HEK293 (cell line): ENCODE data around the gene SYAP1.
A peak's percentile ranks its signal among the peaks of the same experiment; 100 is the strongest.
"Not testable (repeated sequence)": the region's sequence is repeated elsewhere in the genome, so short reads cannot be mapped to it uniquely, and the experiment has no call there.

Experiments used
- CTCF ChIA-PET: fragments of 350-600 bp; formaldehyde crosslinking; extraction: SDS; loops from one replicate; lab custom pipeline; 2021; ENCODE audit warnings: antibody characterized with exemption; lab: Yijun Ruan, JAX
- POLR2A ChIA-PET: fragments of 300-600 bp; formaldehyde crosslinking; extraction: SDS; loops from one replicate; lab custom pipeline; 2020; ENCODE audit warnings: antibody characterized with exemption, inconsistent platforms; lab: Yijun Ruan, JAX
- H3K27ac ChIP-seq: fragments of 200-500 bp; sonication (Bioruptor generic); 2 replicates; pipeline ENCODE4 v1.5.1; 2014; ENCODE audit warnings: low read depth, low read length, control low read depth, inconsistent platforms; ENCODE audit errors: extremely low read depth
- H3K36me3 ChIP-seq, 2 experiments: fragments of 200-500 bp in 1 of 2; sonication (Bioruptor generic) in 1 of 2; 1 replicate in 1 of 2; 2 replicates in 1 of 2; pipeline ENCODE4 v1.5.1; 2014 to 2017; ENCODE audit warnings: inconsistent platforms in 2 of 2, low read length in 2 of 2; ENCODE audit not compliant: control insufficient read depth in 2 of 2, insufficient read depth in 1 of 2
- H3K4me1 ChIP-seq: fragments of 200-500 bp; sonication (Bioruptor generic); 2 replicates; pipeline ENCODE4 v1.5.1; 2014; ENCODE audit warnings: mild to moderate bottlenecking, low read length, inconsistent platforms; ENCODE audit not compliant: control insufficient read depth, insufficient read depth
- H3K4me3 ChIP-seq: 2 replicates; pipeline ENCODE4 v1.5.1; 2011; ENCODE audit warnings: low read depth, mild to moderate bottlenecking, control low read depth, low read length, moderate library complexity
- H3K9me3 ChIP-seq: fragments of 200-500 bp; sonication (Bioruptor generic); 2 replicates; pipeline ENCODE4 v1.5.1; 2014; ENCODE audit warnings: low read depth, low read length, inconsistent platforms; ENCODE audit not compliant: control insufficient read depth, insufficient read depth
- OVOL3 ChIP-seq: fragments of 450-650 bp; formaldehyde crosslinking; IDR thresholded peaks from 2 replicates; pipeline ENCODE4 v1.5.1; 2016; ENCODE audit warnings: missing biosample characterization, missing genetic modification characterization
- ZFP3 ChIP-seq: fragments of 450-650 bp; formaldehyde crosslinking; IDR thresholded peaks from 2 replicates; pipeline ENCODE4 v1.5.1; 2016; ENCODE audit warnings: low read depth, missing biosample characterization, missing genetic modification characterization
- ZFP37 ChIP-seq: fragments of 450-650 bp; formaldehyde crosslinking; IDR thresholded peaks from 2 replicates; pipeline ENCODE4 v1.5.1; 2016; ENCODE audit warnings: missing biosample characterization, missing genetic modification characterization
- ZNF121 ChIP-seq: fragments of 450-650 bp; formaldehyde crosslinking; IDR thresholded peaks from 2 replicates; pipeline ENCODE4 v1.5.1; 2016; ENCODE audit warnings: missing biosample characterization, missing genetic modification characterization
- ZNF24 ChIP-seq: fragments of 450-650 bp; formaldehyde crosslinking; IDR thresholded peaks from 2 replicates; pipeline ENCODE4 v1.5.1; 2016; ENCODE audit warnings: missing biosample characterization, missing genetic modification characterization
- ZNF248 ChIP-seq: fragments of 450-650 bp; formaldehyde crosslinking; IDR thresholded peaks from 2 replicates; pipeline ENCODE4 v1.5.1; 2017; ENCODE audit warnings: missing biosample characterization, missing genetic modification characterization
- ZNF768 ChIP-seq: fragments of 450-650 bp; formaldehyde crosslinking; IDR thresholded peaks from 2 replicates; pipeline ENCODE4 v1.5.1; 2018; ENCODE audit warnings: missing biosample characterization, mild to moderate bottlenecking, missing genetic modification characterization
- TF ChIP-seq, protein P1 (sequence below): fragments of 450-650 bp; formaldehyde crosslinking; IDR thresholded peaks from 2 replicates; pipeline ENCODE4 v1.5.1; 2016; ENCODE audit warnings: missing biosample characterization, missing genetic modification characterization
- TF ChIP-seq, protein P2 (sequence below): fragments of 450-650 bp; formaldehyde crosslinking; IDR thresholded peaks from 2 replicates; pipeline ENCODE4 v1.5.1; 2016; ENCODE audit warnings: missing biosample characterization, missing genetic modification characterization
- TF ChIP-seq, protein P3 (sequence below): fragments of 450-650 bp; formaldehyde crosslinking; IDR thresholded peaks from 2 replicates; pipeline ENCODE4 v1.5.0; 2017; ENCODE audit warnings: missing biosample characterization, missing genetic modification characterization, borderline replicate concordance

SYAP1 gene

DNA sequence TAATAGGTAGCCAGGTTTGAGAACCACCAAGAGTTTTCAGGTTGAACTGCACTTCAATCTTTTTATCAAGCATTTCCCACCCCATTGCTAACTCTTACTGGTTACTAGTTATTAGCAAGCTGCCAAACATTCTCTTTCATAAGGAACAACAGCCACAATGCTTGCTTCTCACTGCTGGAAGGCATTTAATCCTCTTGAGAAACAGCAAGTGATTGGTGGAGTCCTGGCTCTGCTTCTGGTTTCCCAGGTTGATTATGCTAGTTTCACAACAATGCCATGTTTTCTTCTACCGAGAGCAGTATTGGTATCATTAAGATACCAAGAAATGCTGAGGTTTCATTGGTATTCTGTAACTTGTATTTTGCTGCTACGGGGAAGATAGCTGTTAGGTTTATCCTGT, 34.6 kb downstream of the SYAP1 start:
- Histone ChIP-seq H3K4me1 (no peaks in the 10 kb centered on the region), H3K27ac (no peak overlapping the region), H3K9me3 (no peaks in the 10 kb centered on the region), H3K4me3 (no peak overlapping the region), H3K36me3 (peaks cover 77 to 91% of the 10 kb centered on the region in 2 experiments)
- POLR2A ChIA-PET, result interaction anchor here (1.9 kb wide), 1 partner anchor 17 kb away, joined by 9 read pairs; no protein-coding TSS in a partner anchor
- TF ChIP-seq ZFP3, result no peak
- TF ChIP-seq, protein P1, sequence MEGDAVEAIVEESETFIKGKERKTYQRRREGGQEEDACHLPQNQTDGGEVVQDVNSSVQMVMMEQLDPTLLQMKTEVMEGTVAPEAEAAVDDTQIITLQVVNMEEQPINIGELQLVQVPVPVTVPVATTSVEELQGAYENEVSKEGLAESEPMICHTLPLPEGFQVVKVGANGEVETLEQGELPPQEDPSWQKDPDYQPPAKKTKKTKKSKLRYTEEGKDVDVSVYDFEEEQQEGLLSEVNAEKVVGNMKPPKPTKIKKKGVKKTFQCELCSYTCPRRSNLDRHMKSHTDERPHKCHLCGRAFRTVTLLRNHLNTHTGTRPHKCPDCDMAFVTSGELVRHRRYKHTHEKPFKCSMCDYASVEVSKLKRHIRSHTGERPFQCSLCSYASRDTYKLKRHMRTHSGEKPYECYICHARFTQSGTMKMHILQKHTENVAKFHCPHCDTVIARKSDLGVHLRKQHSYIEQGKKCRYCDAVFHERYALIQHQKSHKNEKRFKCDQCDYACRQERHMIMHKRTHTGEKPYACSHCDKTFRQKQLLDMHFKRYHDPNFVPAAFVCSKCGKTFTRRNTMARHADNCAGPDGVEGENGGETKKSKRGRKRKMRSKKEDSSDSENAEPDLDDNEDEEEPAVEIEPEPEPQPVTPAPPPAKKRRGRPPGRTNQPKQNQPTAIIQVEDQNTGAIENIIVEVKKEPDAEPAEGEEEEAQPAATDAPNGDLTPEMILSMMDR, result no peak
- TF ChIP-seq ZNF24 (tag by site-specific recombination), result no peak
- TF ChIP-seq OVOL3, result no peak
- TF ChIP-seq ZNF768 (tag by site-specific recombination), result no peak
- no peak for TF ChIP-seq ZNF121
- CTCF ChIA-PET, result no interaction called here

DNA sequence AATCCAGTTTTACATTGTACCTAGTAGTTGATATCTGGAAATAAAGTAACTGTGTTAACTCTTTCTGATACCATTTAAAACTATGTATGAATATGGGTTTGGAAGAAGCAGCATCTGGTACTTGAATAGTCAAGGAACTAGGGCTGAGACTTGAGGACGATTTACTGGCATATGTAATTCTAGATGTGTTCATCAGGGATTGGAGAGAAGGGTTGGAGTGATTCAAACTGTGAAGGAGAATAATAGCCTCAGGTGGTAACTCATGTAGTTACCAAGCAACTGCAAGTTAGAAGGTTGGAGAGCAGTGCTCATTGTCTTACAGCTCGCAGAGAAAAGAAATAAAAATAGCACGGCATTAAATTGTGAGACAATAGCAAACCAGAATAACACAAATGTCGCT, 37.3 kb downstream of the SYAP1 start:
- no peak overlapping the region for H3K27ac ChIP-seq
- ChIA-PET POLR2A (interaction anchor here (1.4 to 4.0 kb wide), 2 partner anchors 15 to 37 kb away, joined by 4 to 16 read pairs; partner anchors contain the start of gene SYAP1), CTCF (interaction anchor here (0.9 to 1.1 kb wide), 3 partner anchors 17 to 60 kb away, joined by 3 to 5 read pairs (median 3); no protein-coding TSS in a partner anchor)
- H3K36me3 ChIP-seq, result peaks cover 83 to 91% of the 10 kb centered on the region in 2 experiments
- TF ChIP-seq, protein P2, sequence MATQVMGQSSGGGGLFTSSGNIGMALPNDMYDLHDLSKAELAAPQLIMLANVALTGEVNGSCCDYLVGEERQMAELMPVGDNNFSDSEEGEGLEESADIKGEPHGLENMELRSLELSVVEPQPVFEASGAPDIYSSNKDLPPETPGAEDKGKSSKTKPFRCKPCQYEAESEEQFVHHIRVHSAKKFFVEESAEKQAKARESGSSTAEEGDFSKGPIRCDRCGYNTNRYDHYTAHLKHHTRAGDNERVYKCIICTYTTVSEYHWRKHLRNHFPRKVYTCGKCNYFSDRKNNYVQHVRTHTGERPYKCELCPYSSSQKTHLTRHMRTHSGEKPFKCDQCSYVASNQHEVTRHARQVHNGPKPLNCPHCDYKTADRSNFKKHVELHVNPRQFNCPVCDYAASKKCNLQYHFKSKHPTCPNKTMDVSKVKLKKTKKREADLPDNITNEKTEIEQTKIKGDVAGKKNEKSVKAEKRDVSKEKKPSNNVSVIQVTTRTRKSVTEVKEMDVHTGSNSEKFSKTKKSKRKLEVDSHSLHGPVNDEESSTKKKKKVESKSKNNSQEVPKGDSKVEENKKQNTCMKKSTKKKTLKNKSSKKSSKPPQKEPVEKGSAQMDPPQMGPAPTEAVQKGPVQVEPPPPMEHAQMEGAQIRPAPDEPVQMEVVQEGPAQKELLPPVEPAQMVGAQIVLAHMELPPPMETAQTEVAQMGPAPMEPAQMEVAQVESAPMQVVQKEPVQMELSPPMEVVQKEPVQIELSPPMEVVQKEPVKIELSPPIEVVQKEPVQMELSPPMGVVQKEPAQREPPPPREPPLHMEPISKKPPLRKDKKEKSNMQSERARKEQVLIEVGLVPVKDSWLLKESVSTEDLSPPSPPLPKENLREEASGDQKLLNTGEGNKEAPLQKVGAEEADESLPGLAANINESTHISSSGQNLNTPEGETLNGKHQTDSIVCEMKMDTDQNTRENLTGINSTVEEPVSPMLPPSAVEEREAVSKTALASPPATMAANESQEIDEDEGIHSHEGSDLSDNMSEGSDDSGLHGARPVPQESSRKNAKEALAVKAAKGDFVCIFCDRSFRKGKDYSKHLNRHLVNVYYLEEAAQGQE (tag by site-specific recombination), result no peak
- TF ChIP-seq, protein P3, sequence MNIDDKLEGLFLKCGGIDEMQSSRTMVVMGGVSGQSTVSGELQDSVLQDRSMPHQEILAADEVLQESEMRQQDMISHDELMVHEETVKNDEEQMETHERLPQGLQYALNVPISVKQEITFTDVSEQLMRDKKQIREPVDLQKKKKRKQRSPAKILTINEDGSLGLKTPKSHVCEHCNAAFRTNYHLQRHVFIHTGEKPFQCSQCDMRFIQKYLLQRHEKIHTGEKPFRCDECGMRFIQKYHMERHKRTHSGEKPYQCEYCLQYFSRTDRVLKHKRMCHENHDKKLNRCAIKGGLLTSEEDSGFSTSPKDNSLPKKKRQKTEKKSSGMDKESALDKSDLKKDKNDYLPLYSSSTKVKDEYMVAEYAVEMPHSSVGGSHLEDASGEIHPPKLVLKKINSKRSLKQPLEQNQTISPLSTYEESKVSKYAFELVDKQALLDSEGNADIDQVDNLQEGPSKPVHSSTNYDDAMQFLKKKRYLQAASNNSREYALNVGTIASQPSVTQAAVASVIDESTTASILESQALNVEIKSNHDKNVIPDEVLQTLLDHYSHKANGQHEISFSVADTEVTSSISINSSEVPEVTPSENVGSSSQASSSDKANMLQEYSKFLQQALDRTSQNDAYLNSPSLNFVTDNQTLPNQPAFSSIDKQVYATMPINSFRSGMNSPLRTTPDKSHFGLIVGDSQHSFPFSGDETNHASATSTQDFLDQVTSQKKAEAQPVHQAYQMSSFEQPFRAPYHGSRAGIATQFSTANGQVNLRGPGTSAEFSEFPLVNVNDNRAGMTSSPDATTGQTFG (tag by site-specific recombination), result no peak
- H3K4me1 ChIP-seq, result no peaks in the 10 kb centered on the region
- H3K4me3 ChIP-seq, result no peak overlapping the region
- H3K9me3 ChIP-seq, result no peaks in the 10 kb centered on the region

DNA sequence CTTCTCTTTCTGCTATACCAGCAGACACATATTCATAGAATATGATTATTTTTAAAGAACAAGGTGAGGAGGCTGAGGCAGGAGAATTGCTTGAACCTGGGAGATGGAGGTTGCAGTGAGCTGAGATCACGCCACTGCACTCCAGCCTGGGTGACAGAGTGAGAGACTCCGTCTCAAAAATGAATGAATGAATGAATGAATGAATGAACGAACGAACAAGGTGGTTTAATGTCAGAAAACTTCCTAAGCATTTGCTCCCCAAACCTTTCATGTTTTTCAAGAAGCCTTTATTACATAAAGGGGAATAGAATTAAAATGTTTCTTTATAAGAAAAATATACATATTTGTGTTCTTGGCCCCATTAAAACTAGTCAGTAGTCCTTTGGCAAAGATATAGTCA, 42.1 kb downstream of the SYAP1 start:
- H3K9me3 ChIP-seq, H3K27ac ChIP-seq, H3K4me3 ChIP-seq, CTCF ChIA-PET, H3K4me1 ChIP-seq: not testable (repeated sequence)
- POLR2A ChIA-PET, result interaction anchor here (1.4 kb wide), 1 partner anchor 10 kb away, joined by 3 read pairs; no protein-coding TSS in a partner anchor
- peaks cover 42 to 51% of the 10 kb centered on the region in 2 experiments for H3K36me3 ChIP-seq

DNA sequence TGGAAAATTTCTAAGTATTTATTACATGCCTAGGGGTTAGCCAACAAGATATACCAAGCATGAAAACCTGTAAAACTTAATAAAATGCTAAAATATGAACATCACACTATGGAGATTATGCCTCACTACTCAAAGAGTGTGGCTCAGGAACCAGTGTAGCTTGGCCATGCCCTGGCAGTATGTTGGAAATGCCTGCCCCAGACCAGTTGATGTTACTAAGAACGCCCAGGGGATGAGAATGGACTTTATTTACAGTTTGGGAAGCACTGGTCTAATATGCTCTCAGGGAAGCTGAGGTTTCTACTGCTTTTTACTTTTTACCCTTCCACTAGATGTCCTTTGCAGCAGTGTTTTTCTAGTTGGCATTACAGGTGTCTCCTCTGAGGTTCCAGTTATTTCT, 43.2 kb downstream of the SYAP1 start:
- peaks cover 33 to 41% of the 10 kb centered on the region in 2 experiments for H3K36me3 ChIP-seq
- TF ChIP-seq ZFP37 (peak; percentile 96), ZNF248 (tag by site-specific recombination) (no peak)
- no peak overlapping the region for H3K4me3 ChIP-seq
- no peaks in the 10 kb centered on the region for H3K9me3 ChIP-seq
- no peaks in the 10 kb centered on the region for H3K4me1 ChIP-seq
- ChIA-PET POLR2A (interaction anchor here (1.0 kb wide), 1 partner anchor 9 kb away, joined by 4 read pairs; no protein-coding TSS in a partner anchor), CTCF (no interaction called here)
- H3K27ac ChIP-seq, result no peak overlapping the region
